Ishikawa (cell line): ENCODE measurements around the gene ASPRV1.

ENCODE experiments used
- CEBPB ChIP-seq: IDR thresholded peaks from 2 replicates; pipeline ENCODE4 v1.6.1; 2012
- CREB1 ChIP-seq: IDR thresholded peaks from 2 replicates; pipeline ENCODE4 v1.6.1; 2012; ENCODE audit warnings: low read depth
- EGR1 ChIP-seq: IDR thresholded peaks from 2 replicates; pipeline ENCODE4 v1.6.1; 2012
- EP300 ChIP-seq: IDR thresholded peaks from 2 replicates; pipeline ENCODE4 v1.6.1; 2012; ENCODE audit warnings: borderline replicate concordance
- FOXM1 ChIP-seq: IDR thresholded peaks from 2 replicates; pipeline ENCODE4 v1.6.1; 2012; ENCODE audit warnings: low read depth, borderline replicate concordance
- RAD21 ChIP-seq: IDR thresholded peaks from 2 replicates; pipeline ENCODE4 v1.6.1; 2012; ENCODE audit warnings: low read depth
- TCF12 ChIP-seq: IDR thresholded peaks from 2 replicates; pipeline ENCODE4 v1.6.1; 2012; ENCODE audit warnings: low read depth
- USF1 ChIP-seq: IDR thresholded peaks from 2 replicates; pipeline ENCODE4 v1.6.1; 2012
- YY1 ChIP-seq: IDR thresholded peaks from 2 replicates; pipeline ENCODE4 v1.6.1; 2012; ENCODE audit warnings: low read depth
- ZBTB7A ChIP-seq: IDR thresholded peaks from 2 replicates; pipeline ENCODE4 v1.6.1; 2012; ENCODE audit warnings: low read depth
- TF ChIP-seq, protein P1 (sequence below): IDR thresholded peaks from 2 replicates; pipeline ENCODE4 v1.6.1; 2012

GRCh38 chr2:69914164-69914949 lies 47.1 kb downstream of the ASPRV1 start:
- TF ChIP-seq FOXM1 (0 out of 2 replicates have a peak, but pooled peaks have one; percentile 48), CEBPB (no peak), RAD21 (peak; percentile 20; the same call in 1 of the 2 replicates), CREB1 (peak; percentile 76), EP300 (0 out of 2 replicates have a peak, but pooled peaks have one; percentile 36), EGR1 (no peak), USF1 (peak; percentile 22), TCF12 (peak; percentile 26), YY1 (peak; percentile 57), ZBTB7A (0 out of 2 replicates have a peak, but pooled peaks have one; percentile 16)
- TF ChIP-seq, protein P1, sequence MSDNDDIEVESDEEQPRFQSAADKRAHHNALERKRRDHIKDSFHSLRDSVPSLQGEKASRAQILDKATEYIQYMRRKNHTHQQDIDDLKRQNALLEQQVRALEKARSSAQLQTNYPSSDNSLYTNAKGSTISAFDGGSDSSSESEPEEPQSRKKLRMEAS: peak; percentile 98
